Measurements from ENCODE around the gene SERAC1.
"Not testable (repeated sequence)": the region's sequence is repeated elsewhere in the genome, so short reads cannot be mapped to it uniquely, and the experiment has no call there.

Gene SERAC1

GRCh38 chr6:158168040-158168289, at the start of gene SERAC1:
Gene SERAC1, minus strand, starts transcription at chr6:158168262. Its CDS starts 9,899 bp downstream, at chr6:158158363.
- no peak for DNase-seq

GRCh38 chr6:158213925-158214674, 46.0 kb upstream of the SERAC1 start:
- DNase-seq, result peak; percentile 71

- no peak for DNase-seq
These were observed 43.4 kb upstream of the SERAC1 start for GRCh38 chr6:158211273-158212055.

- not testable (repeated sequence) for DNase-seq
These were observed 41.7 kb upstream of the SERAC1 start for GRCh38 chr6:158209582-158210333.

- not testable (repeated sequence) for DNase-seq
These were observed 40.4 kb upstream of the SERAC1 start for GRCh38 chr6:158208226-158209030.

GRCh38 chr6:158207422-158207788, 39.3 kb upstream of the SERAC1 start:
- DNase-seq, result peak; percentile 14

- no peak for DNase-seq
These were observed 38.8 kb upstream of the SERAC1 start for GRCh38 chr6:158206740-158207421.

- DNase-seq, result no peak
These were observed 37.3 kb upstream of the SERAC1 start for GRCh38 chr6:158205169-158205944.

- DNase-seq, result no peak
These were observed 30.4 kb upstream of the SERAC1 start for GRCh38 chr6:158198461-158198860.

GRCh38 chr6:158194487-158195280, 26.6 kb upstream of the SERAC1 start:
- no peak for DNase-seq

- no peak for DNase-seq
These were observed 23.7 kb upstream of the SERAC1 start for GRCh38 chr6:158191761-158192160.

GRCh38 chr6:158191032-158191431, 23.0 kb upstream of the SERAC1 start:
- DNase-seq, result no peak

GRCh38 chr6:158188591-158188990, 20.5 kb upstream of the SERAC1 start:
- DNase-seq, result no peak

GRCh38 chr6:158185729-158186456, 17.8 kb upstream of the SERAC1 start:
- DNase-seq, result no peak

GRCh38 chr6:158184608-158185007, 16.5 kb upstream of the SERAC1 start:
- no peak for DNase-seq

GRCh38 chr6:158183174-158183972, 15.3 kb upstream of the SERAC1 start:
- not testable (repeated sequence) for DNase-seq

GRCh38 chr6:158177712-158178111, 9.7 kb upstream of the SERAC1 start:
- not testable (repeated sequence) for DNase-seq

GRCh38 chr6:158175111-158175510, 7.0 kb upstream of the SERAC1 start:
- no peak for DNase-seq

- DNase-seq, result no peak
These were observed 6.5 kb upstream of the SERAC1 start for GRCh38 chr6:158174514-158174913.

All from CD4-positive, alpha-beta T cell treated with Interleukin-21 for 1 hour (primary cell).